Neural progenitor cell (in vitro differentiated cells): Measurements from ENCODE around the gene RAB35. TPM values are rescaled to one million over a fixed set of nuclear protein-coding genes. Genes with fewer than 3 reads are reported as not detected.

ENCODE experiments used
- DNase-seq: peaks from one replicate; pipeline ENCODE4 v3.0.0-alpha.2; 2016; ENCODE audit warnings: low spot score
- H2AFZ ChIP-seq: fragments of 200-600 bp; sonication (generic); replicated peaks from 2 replicates; pipeline ENCODE4 v1.6.1; 2016; ENCODE audit warnings: antibody characterized with exemption
- H3F3A ChIP-seq: fragments of 200-600 bp; sonication (generic); 2 replicates; pipeline ENCODE4 v1.6.1; 2016; ENCODE audit warnings: antibody characterized with exemption, low read depth
- H3K27ac ChIP-seq: fragments of 200-600 bp; sonication (generic); 2 replicates; pipeline ENCODE4 v1.5.1; 2016; ENCODE audit warnings: mild to moderate bottlenecking
- H3K27me3 ChIP-seq: fragments of 200-600 bp; sonication (generic); 2 replicates; pipeline ENCODE4 v1.6.1; 2016; ENCODE audit warnings: mild to moderate bottlenecking, moderate library complexity
- H3K36me3 ChIP-seq: fragments of 200-600 bp; sonication (generic); 2 replicates; pipeline ENCODE4 v1.5.1; 2016
- H3K4me1 ChIP-seq: fragments of 200-600 bp; sonication (generic); 2 replicates; pipeline ENCODE4 v1.6.1; 2016; ENCODE audit warnings: mixed run types
- H3K4me2 ChIP-seq: fragments of 200-600 bp; sonication (generic); 2 replicates; pipeline ENCODE4 v1.6.1; 2016
- H3K4me3 ChIP-seq: fragments of 200-600 bp; sonication (generic); 2 replicates; pipeline ENCODE4 v1.5.1; 2016
- H3K79me2 ChIP-seq: fragments of 200-600 bp; sonication (generic); 2 replicates; pipeline ENCODE4 v1.6.1; 2016; ENCODE audit warnings: low read depth
- H3K9ac ChIP-seq: fragments of 200-600 bp; sonication (generic); 2 replicates; pipeline ENCODE4 v1.6.1; 2016
- H3K9me3 ChIP-seq: fragments of 200-600 bp; sonication (generic); 2 replicates; pipeline ENCODE4 v1.5.1; 2016; ENCODE audit warnings: low read depth
- H4K20me1 ChIP-seq: fragments of 200-600 bp; sonication (generic); 2 replicates; pipeline ENCODE4 v1.6.1; 2016; ENCODE audit warnings: low read depth
- H3K27ac Mint-ChIP-seq: 3 replicates; pipeline ENCODE4 v1.8.0; 2021; ENCODE audit warnings: mixed read lengths
- H3K27me3 Mint-ChIP-seq: 2 replicates; pipeline ENCODE4 v1.8.0; 2022; ENCODE audit warnings: low read depth, mild to moderate bottlenecking, inconsistent platforms, moderate library complexity, mixed read lengths; ENCODE audit not compliant: insufficient read depth
- H3K36me3 Mint-ChIP-seq: 3 replicates; pipeline ENCODE4 v1.8.0; 2021; ENCODE audit warnings: mixed read lengths
- H3K4me1 Mint-ChIP-seq: 3 replicates; pipeline ENCODE4 v1.8.0; 2021; ENCODE audit warnings: mixed read lengths
- H3K4me3 Mint-ChIP-seq: 3 replicates; pipeline ENCODE4 v1.8.0; 2021; ENCODE audit warnings: mild to moderate bottlenecking, moderate library complexity, mixed read lengths
- H3K9me3 Mint-ChIP-seq: 3 replicates; pipeline ENCODE4 v1.8.0; 2020; ENCODE audit warnings: mixed read lengths
- CTCF ChIP-seq: fragments of 200-600 bp; sonication (generic); IDR thresholded peaks from 2 replicates; pipeline ENCODE4 v1.5.1; 2017; ENCODE audit warnings: antibody characterized with exemption, mild to moderate bottlenecking
- EZH2 ChIP-seq: fragments of 200-600 bp; sonication (generic); IDR thresholded peaks from 2 replicates; pipeline ENCODE4 v1.6.1; 2017; ENCODE audit warnings: antibody characterized with exemption, mild to moderate bottlenecking, moderate library complexity
- EZH2phosphoT487 ChIP-seq: fragments of 200-600 bp; sonication (generic); IDR thresholded peaks from 2 replicates; pipeline ENCODE4 v1.6.1; 2017; ENCODE audit warnings: antibody characterized with exemption
- total RNA-seq: library from RNA; depleted of rRNA; stranded (reverse); fragments of >200 nt; gene quantifications from 2 replicates; pipeline ENCODE4 v1.2.3, GENCODE V29; 2015; ENCODE audit warnings: low replicate concordance

The RAB35 gene
- total RNA-seq, 1 donor from 2014 or later = 17.5 TPM

- Mint-ChIP-seq H3K36me3 (peaks cover 5% of the 10 kb centered on the region), H3K27me3 (peaks cover 9% of the 10 kb centered on the region), H3K4me1 (peaks cover 16% of the 10 kb centered on the region), H3K27ac (no peak overlapping the region), H3K4me3 (no peak overlapping the region), H3K9me3 (no peaks in the 10 kb centered on the region)
- no peaks in the 10 kb centered on the region for H3K9me3 ChIP-seq
- no peak overlapping the region for H3K9ac ChIP-seq
- H3F3A ChIP-seq = no peaks in the 10 kb centered on the region
- peaks cover 5% of the 10 kb centered on the region for H3K4me1 ChIP-seq
- TF ChIP-seq EZH2 = no peak
- no peak for TF ChIP-seq CTCF
- no peak for TF ChIP-seq EZH2phosphoT487
- H4K20me1 ChIP-seq = no peaks in the 10 kb centered on the region
- no peaks in the 10 kb centered on the region for H3K27me3 ChIP-seq
- no peak overlapping the region for H2AFZ ChIP-seq
- no peak overlapping the region for H3K4me3 ChIP-seq
- H3K27ac ChIP-seq = no peak overlapping the region
- no peak overlapping the region for H3K4me2 ChIP-seq
- no peak for DNase-seq
- no peaks in the 10 kb centered on the region for H3K79me2 ChIP-seq
- H3K36me3 ChIP-seq = no peaks in the 10 kb centered on the region
Observed at GRCh38 chr12:120071493-120072020, 45.0 kb downstream of the RAB35 start.

GRCh38 chr12:120069278-120069677 lies 47.3 kb downstream of the RAB35 start:
- Histone ChIP-seq H3F3A (no peaks in the 10 kb centered on the region), H3K36me3 (no peaks in the 10 kb centered on the region), H3K27ac (no peak overlapping the region), H3K4me3 (no peak overlapping the region), H3K9me3 (no peaks in the 10 kb centered on the region), H2AFZ (no peak overlapping the region), H3K4me2 (no peak overlapping the region), H3K4me1 (peaks cover 9% of the 10 kb centered on the region), H4K20me1 (no peaks in the 10 kb centered on the region), H3K9ac (no peak overlapping the region), H3K27me3 (no peaks in the 10 kb centered on the region), H3K79me2 (no peaks in the 10 kb centered on the region)
- Mint-ChIP-seq H3K4me1 (peaks cover 30% of the 10 kb centered on the region), H3K36me3 (peaks cover 3% of the 10 kb centered on the region), H3K27ac (no peak overlapping the region), H3K27me3 (peaks cover 9% of the 10 kb centered on the region), H3K4me3 (no peak overlapping the region), H3K9me3 (no peaks in the 10 kb centered on the region)
- no peak for DNase-seq
- no peak for TF ChIP-seq CTCF
- no peak for TF ChIP-seq EZH2
- TF ChIP-seq EZH2phosphoT487 = no peak

- H3K9me3 Mint-ChIP-seq = no peaks in the 10 kb centered on the region
- Histone ChIP-seq H3K4me1 (peaks cover 17% of the 10 kb centered on the region), H3K27ac (no peak overlapping the region), H3K4me2 (no peak overlapping the region), H3K27me3 (no peaks in the 10 kb centered on the region), H2AFZ (no peak overlapping the region), H3K9ac (no peak overlapping the region), H3F3A (no peaks in the 10 kb centered on the region), H3K36me3 (no peaks in the 10 kb centered on the region), H3K4me3 (no peak overlapping the region), H4K20me1 (no peaks in the 10 kb centered on the region), H3K79me2 (no peaks in the 10 kb centered on the region), H3K9me3 (no peaks in the 10 kb centered on the region)
- H3K4me3 Mint-ChIP-seq = no peak overlapping the region
- H3K27ac Mint-ChIP-seq = no peak overlapping the region
- no peak for TF ChIP-seq CTCF
- TF ChIP-seq EZH2phosphoT487 = no peak
- TF ChIP-seq EZH2 = no peak
- H3K27me3 Mint-ChIP-seq = peaks cover 5% of the 10 kb centered on the region
- peaks cover 42% of the 10 kb centered on the region for H3K4me1 Mint-ChIP-seq
- H3K36me3 Mint-ChIP-seq = peaks cover 2% of the 10 kb centered on the region
- DNase-seq = no peak
Observed at GRCh38 chr12:120067901-120068300, 48.7 kb downstream of the RAB35 start.
